GM12891 (cell line): ENCODE measurements around the gene SLC38A10.

Source experiments
- PAX5 ChIP-seq: IDR thresholded peaks from 2 replicates; pipeline ENCODE4 v1.6.1; 2011; ENCODE audit warnings: low read length, moderate library complexity, mild to moderate bottlenecking; ENCODE audit not compliant: insufficient read depth, severe bottlenecking
- POLR2A ChIP-seq: IDR thresholded peaks from 2 replicates; pipeline ENCODE4 v1.6.1; 2011; ENCODE audit warnings: low read depth, low read length, control low read depth
- POLR2AphosphoS5 ChIP-seq: IDR thresholded peaks from 2 replicates; pipeline ENCODE4 v1.6.1; 2011; ENCODE audit warnings: low read depth, low read length, control low read depth
- POU2F2 ChIP-seq: IDR thresholded peaks from 2 replicates; pipeline ENCODE4 v1.6.1; 2011; ENCODE audit warnings: low read depth, mild to moderate bottlenecking, control low read depth, low read length, moderate library complexity
- SPI1 ChIP-seq: IDR thresholded peaks from 2 replicates; pipeline ENCODE4 v1.6.1; 2011; ENCODE audit warnings: low read depth, low read length, control low read depth
- TAF1 ChIP-seq: IDR thresholded peaks from 2 replicates; pipeline ENCODE4 v1.6.1; 2011; ENCODE audit warnings: low read depth, low read length, control low read depth

DNA sequence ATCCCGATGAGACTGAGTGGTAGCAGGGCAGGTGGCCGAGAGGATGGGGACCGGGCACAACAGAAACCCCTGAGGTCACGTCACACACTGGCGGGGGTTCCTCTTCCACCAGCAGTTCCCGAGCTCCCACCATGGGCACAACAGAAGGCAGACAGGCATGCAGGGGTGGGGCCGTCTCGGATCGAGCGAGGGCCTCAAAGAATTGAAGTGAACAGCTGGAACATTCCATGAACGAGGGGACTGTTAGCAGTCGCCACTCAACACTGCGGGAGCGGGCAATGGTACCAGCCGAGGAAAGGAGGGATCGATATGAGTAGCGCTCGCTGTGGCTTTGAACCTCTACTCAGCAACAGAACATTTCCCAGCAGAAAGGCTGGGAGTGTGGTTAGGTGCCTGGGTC, 77.6 kb downstream of the SLC38A10 start:
- TF ChIP-seq POLR2A = no peak
- no peak for TF ChIP-seq POLR2AphosphoS5
- no peak for TF ChIP-seq TAF1
- TF ChIP-seq PAX5 = no peak
- no peak for TF ChIP-seq POU2F2
- TF ChIP-seq SPI1 = no peak
